Measurements from ENCODE around the gene GAREM1.

DNA sequence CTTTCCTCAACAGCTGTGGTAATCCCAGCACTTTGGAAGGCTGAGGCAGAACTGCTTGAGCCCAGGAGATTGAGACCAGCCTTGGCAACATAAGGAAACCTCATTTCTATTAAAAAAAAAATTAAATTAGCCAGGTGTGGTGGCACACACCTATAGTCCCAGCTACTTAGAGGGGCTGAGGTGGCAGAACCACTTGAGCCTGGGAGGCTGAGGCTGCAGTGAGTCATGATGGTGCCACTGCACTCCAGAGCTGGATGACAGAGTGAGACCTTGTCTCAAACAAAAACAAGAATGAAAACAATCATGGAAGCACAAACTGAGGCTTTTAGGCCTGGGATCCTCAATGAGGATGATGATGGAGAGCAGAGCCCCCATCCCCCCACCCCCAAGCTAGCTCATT is 19.8 kb downstream of the GAREM1 start:
- no peak for TF ChIP-seq FOXP2 (optimal IDR thresholded peaks at IDR 0.05; ENCODE audit: control extremely low read depth, extremely low read length, insufficient read depth)
- TF ChIP-seq EZH2 (IDR thresholded peaks at IDR 0.05) = no peak

All from SK-N-MC (cell line).